Omental fat pad (tissue), 4 donors: ENCODE data around the gene SH3RF3. TPM values are rescaled to one million over a fixed set of nuclear protein-coding genes. Genes with fewer than 3 reads are reported as not detected.

ENCODE experiments used
- ATAC-seq: fragments of 150-250 bp; one replicate; pipeline ENCODE4 v1.9.1; 2016; ENCODE audit warnings: mild to moderate bottlenecking, moderate library complexity; ENCODE audit not compliant: low FRiP score
- DNase-seq: peaks from one replicate; pipeline ENCODE4 v3.0.0-alpha.2; 2019; ENCODE audit warnings: low spot score
- CTCF ChIP-seq, 3 donors: fragments of 450-650 bp; IDR thresholded peaks; one replicate each; pipeline ENCODE4 v1.5.1; 2016 to 2017; ENCODE audit warnings: antibody characterized with exemption in 3 of 3, mild to moderate bottlenecking in 3 of 3, moderate library complexity in 2 of 3
- total RNA-seq, 4 donors: library from RNA; depleted of rRNA; stranded (reverse); fragments of >200 nt; gene quantifications; one replicate each; pipeline ENCODE4 v1.1.0, GENCODE V29; 2016

Gene SH3RF3
- total RNA-seq, 4 donors from 2014 or later = 6.5 to 16.6 (median 8.6) TPM

DNA sequence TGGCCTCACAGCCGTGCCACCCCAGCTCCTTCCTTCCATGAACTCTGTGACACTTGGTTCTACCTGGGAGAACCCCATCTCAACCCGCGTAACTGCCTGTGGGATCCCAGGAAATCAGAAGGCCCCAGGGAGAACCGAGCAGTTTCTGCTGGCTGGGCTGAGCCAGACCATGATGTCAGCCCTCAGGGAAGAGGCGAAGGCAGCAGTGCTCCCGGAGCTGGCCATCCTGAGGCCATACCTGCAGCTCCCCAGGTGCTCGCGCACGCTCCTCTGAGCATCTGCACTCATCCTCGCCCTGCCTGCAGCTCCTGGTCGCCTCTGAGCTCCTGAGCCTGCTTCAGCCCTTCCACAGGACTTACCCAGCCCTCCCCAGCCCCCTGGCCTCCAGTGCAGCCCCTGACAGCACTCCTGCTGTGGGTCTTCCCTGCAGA, 298.7 kb downstream of the SH3RF3 start:
- DNase-seq (no peak), ATAC-seq (no peak)
- no peak for TF ChIP-seq CTCF (IDR thresholded peaks at IDR 0.05)

GRCh38 chr2:109428281-109428680, 299.3 kb downstream of the SH3RF3 start:
- ATAC-seq (no peak), DNase-seq (no peak)
- no peak for TF ChIP-seq CTCF (IDR thresholded peaks at IDR 0.05)

- DNase-seq (no peak), ATAC-seq (no peak)
- TF ChIP-seq CTCF (IDR thresholded peaks at IDR 0.05) = no peak
Observed at GRCh38 chr2:109428841-109429566, 300.0 kb downstream of the SH3RF3 start.

DNA sequence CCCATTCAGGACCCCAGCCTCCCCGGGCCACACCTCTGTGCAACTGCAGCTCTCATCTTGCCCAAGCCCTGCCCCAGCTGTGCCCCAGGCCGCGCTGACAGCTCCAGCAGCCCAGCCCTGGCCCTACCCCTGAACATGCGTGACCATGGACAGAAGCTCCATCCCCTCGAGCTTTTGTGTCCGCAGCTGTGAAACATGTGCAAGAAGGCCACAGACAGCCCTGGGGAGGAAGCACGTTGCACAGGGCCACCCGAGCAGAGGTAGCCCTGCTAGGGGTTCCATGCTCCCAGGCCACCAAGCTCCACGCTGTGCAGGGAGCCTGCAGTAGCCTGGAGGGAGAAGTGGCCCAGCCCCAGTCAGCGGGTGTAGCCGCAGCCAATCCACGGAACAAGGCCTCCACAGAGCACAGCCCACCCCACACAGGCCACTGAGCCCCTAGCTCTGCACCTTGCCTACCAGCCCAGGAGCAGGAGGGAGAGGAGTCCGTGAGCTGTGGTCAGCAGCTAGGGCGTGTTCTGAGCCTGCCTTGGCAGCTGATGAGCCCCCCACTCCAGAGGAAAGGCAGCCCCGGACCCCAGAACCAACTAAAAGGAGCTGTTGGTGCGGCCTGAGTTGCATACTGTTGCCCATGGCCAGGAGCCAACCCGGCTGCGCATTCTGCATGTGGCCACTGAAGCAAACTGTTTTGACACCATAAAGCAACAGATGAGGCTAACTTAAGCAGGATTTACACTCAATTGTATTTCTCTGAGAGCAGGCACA, 300.7 kb downstream of the SH3RF3 start:
- DNase-seq (no peak), ATAC-seq (no peak)

DNA sequence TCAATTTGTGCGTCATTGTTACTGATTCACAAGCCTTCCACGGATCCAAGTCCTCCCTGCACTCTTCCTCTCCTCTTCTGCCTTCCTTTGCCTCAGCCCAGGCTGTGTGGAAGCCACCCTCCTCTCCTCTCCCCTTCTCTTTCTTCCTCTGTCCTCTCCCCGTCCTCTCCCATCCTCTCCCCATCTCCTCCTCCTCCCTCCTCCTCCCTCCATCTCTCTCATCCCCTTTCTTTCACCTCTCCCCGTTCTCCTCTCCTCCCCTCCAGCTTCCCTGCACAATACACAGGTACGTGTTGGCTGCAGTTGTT, 301.3 kb downstream of the SH3RF3 start:
- no peak for ATAC-seq
- TF ChIP-seq CTCF (IDR thresholded peaks at IDR 0.05) = no peak
- DNase-seq = no peak

More for the DNA sequence above, 300.7 kb downstream of the SH3RF3 start:
- TF ChIP-seq CTCF (IDR thresholded peaks at IDR 0.05) = no peak

DNA sequence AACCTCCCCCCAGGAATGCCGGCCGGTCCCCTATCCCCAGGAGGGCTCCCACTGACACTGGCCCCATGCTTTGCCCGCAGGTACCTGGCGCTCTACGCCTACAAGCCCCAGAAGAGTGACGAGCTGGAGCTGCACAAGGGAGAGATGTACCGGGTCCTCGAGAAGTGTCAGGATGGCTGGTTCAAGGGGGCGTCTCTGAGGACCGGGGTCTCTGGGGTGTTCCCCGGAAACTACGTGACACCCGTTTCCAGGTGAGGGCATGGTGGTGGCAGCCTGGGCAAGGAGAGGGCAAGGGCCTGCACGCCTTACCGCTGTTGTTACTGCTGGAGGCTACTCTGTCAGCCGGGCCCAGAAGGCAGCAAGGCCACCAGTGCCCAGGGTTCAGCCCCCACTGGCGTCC, 303.4 kb downstream of the SH3RF3 start:
- ATAC-seq (no peak), DNase-seq (no peak)
- TF ChIP-seq CTCF (IDR thresholded peaks at IDR 0.05) = no peak

GRCh38 chr2:109433486-109433885, 304.5 kb downstream of the SH3RF3 start:
- TF ChIP-seq CTCF (IDR thresholded peaks at IDR 0.05) = no peak
- DNase-seq (no peak), ATAC-seq (no peak)
